K562 (cell line): ENCODE data around the gene MCM7. TPM values are rescaled to one million over a fixed set of nuclear protein-coding genes. Genes with fewer than 3 reads are reported as not detected.

Source experiments
- CAMTA2 ChIP-seq: fragments of 250-450 bp; sonication (Bioruptor Pico); conservative IDR thresholded peaks from 2 replicates; pipeline ENCODE4 v1.5.1; 2022
- E2F5 ChIP-seq: sonication (generic); formaldehyde crosslinking; IDR thresholded peaks from 2 replicates; pipeline ENCODE4 v1.8.0; 2022; ENCODE audit warnings: mild to moderate bottlenecking, missing genetic modification reagents
- ELF1 ChIP-seq: fragments of 200-800 bp; sonication (Bioruptor generic); IDR thresholded peaks from 2 replicates; pipeline ENCODE4 v1.6.1; 2016; ENCODE audit warnings: missing genetic modification characterization, missing compliant biosample characterization
- ETV5 ChIP-seq: sonication (generic); formaldehyde crosslinking; IDR thresholded peaks from 2 replicates; pipeline ENCODE4 v1.4.0; 2020; ENCODE audit warnings: low read depth, mild to moderate bottlenecking, missing genetic modification reagents
- FOS ChIP-seq: IDR thresholded peaks from 3 replicates; pipeline ENCODE4 v1.6.1; 2011; ENCODE audit not compliant: insufficient read length; ENCODE audit errors: extremely low read depth
- FOXK1 ChIP-seq: sonication (generic); formaldehyde crosslinking; IDR thresholded peaks from 2 replicates; pipeline ENCODE4 v1.8.0; 2022; ENCODE audit warnings: missing genetic modification reagents, mild to moderate bottlenecking, borderline replicate concordance
- FOXK2 ChIP-seq, 2 experiments: fragments of 450-650 bp; IDR thresholded peaks in 1 of 2; conservative IDR thresholded peaks in 1 of 2; 2 replicates each; pipeline ENCODE4 v1.6.1; 2016; ENCODE audit warnings: low read depth in 2 of 2, mild to moderate bottlenecking in 1 of 2
- GABPB1 ChIP-seq: sonication (generic); formaldehyde crosslinking; IDR thresholded peaks from 2 replicates; pipeline ENCODE4 v1.8.0; 2022; ENCODE audit warnings: mild to moderate bottlenecking, missing genetic modification reagents
- HOMEZ ChIP-seq: fragments of 250-450 bp; sonication (Bioruptor Pico); IDR thresholded peaks from 2 replicates; pipeline ENCODE4 v1.4.0; 2020; ENCODE audit warnings: mild to moderate bottlenecking, moderate library complexity
- POLR2AphosphoS5 ChIP-seq: IDR thresholded peaks from 2 replicates; pipeline ENCODE4 v1.6.1; 2011; ENCODE audit warnings: mild to moderate bottlenecking, low read depth, low read length, moderate library complexity; ENCODE audit not compliant: control insufficient read depth, insufficient read depth
- PRMT5 ChIP-seq: sonication (generic); formaldehyde crosslinking; IDR thresholded peaks from 2 replicates; pipeline ENCODE4 v1.5.0; 2020; ENCODE audit warnings: missing genetic modification reagents
- SNAPC5 ChIP-seq: fragments of 250-450 bp; sonication (Bioruptor Pico); IDR thresholded peaks from 2 replicates; pipeline ENCODE4 v1.8.0; 2021; ENCODE audit warnings: moderate library complexity, mild to moderate bottlenecking, inconsistent platforms
- SPI1 ChIP-seq: IDR thresholded peaks from 2 replicates; pipeline ENCODE4 v1.6.1; 2011; ENCODE audit warnings: low read depth, low read length, control low read depth, borderline replicate concordance
- TAF7 ChIP-seq: fragments of 450-650 bp; IDR thresholded peaks from 2 replicates; pipeline ENCODE4 v1.6.1; 2016; ENCODE audit warnings: missing genetic modification characterization, missing compliant biosample characterization
- TAL1 ChIP-seq: fragments of 450-650 bp; IDR thresholded peaks from 2 replicates; pipeline ENCODE4 v1.6.1; 2016; ENCODE audit warnings: mild to moderate bottlenecking
- TARDBP ChIP-seq: fragments of 450-650 bp; IDR thresholded peaks from 2 replicates; pipeline ENCODE4 v1.6.1; 2016
- USF2 ChIP-seq: sonication (generic); formaldehyde crosslinking; IDR thresholded peaks from 2 replicates; pipeline ENCODE4 v1.5.0; 2020; ENCODE audit warnings: missing genetic modification reagents
- WHSC1 ChIP-seq: IDR thresholded peaks from one replicate; pipeline ENCODE4 v1.6.1; 2012; ENCODE audit warnings: low read length, control low read depth, inconsistent platforms
- ZBTB12 ChIP-seq: fragments of 250-450 bp; sonication (Bioruptor Pico); IDR thresholded peaks from 2 replicates; pipeline ENCODE4 v1.4.0; 2020
- ZKSCAN1 ChIP-seq: fragments of 150-350 bp; IDR thresholded peaks from 2 replicates; pipeline ENCODE4 v1.6.1; 2016; ENCODE audit warnings: low read depth, low read length
- ZNF24 ChIP-seq: fragments of 450-650 bp; IDR thresholded peaks from 2 replicates; pipeline ENCODE4 v1.6.1; 2016
- ZNF639 ChIP-seq, 2 experiments: fragments of 200-800 bp in 1 of 2; sonication (Bioruptor generic) in 1 of 2; sonication (generic) in 1 of 2; formaldehyde crosslinking in 1 of 2; IDR thresholded peaks in 1 of 2; conservative IDR thresholded peaks in 1 of 2; 2 replicates each; pipeline versions ENCODE4 v1.5.0 to v1.6.1; 2016 to 2020; ENCODE audit warnings: missing compliant biosample characterization in 1 of 2, missing genetic modification characterization in 1 of 2, missing genetic modification reagents in 1 of 2
- ZZZ3 ChIP-seq: fragments of 450-650 bp; IDR thresholded peaks from 2 replicates; pipeline ENCODE4 v1.6.1; 2016; ENCODE audit warnings: antibody characterized with exemption, mild to moderate bottlenecking, moderate library complexity
- polyA plus RNA-seq, 8 experiments: library from polyadenylated mRNA; depleted of rRNA in 4 of 8; stranded (reverse) in 5 of 8; unstranded in 3 of 8; fragments of >200 nt; fragmentation: Nextera tagmentation in 2 of 8; fragmentation: Illumina TruSeq in 1 of 8; extraction: Ambion mirVana in 2 of 8; extraction: Trizol in 1 of 8; gene quantifications; 2 replicates each; pipeline versions ENCODE4 v1.2.1 to v1.2.3, GENCODE V29; 2011 to 2014; ENCODE audit warnings: inconsistent platforms in 1 of 8, missing spikeins in 1 of 8
- total RNA-seq, 7 experiments: library from RNA; depleted of rRNA in 6 of 7; stranded (reverse); fragments of >200 nt in 6 of 7; fragmentation: Illumina TruSeq in 2 of 7; extraction: Trizol in 2 of 7; gene quantifications; 2 replicates each; pipeline versions ENCODE4 v1.2.1 to v1.2.3, GENCODE V29; 2011 to 2021; ENCODE audit warnings: low replicate concordance in 1 of 7

MCM7 gene
- total and polyA plus RNA-seq, 9 of the 15 experiments (the other 6 are each of a cell fraction or from before 2014, with no cell fraction given): 329 to 856 (median 437) TPM

- TF ChIP-seq TARDBP: 0 out of 2 replicates have a peak, but pooled peaks have one; percentile 35
- TF ChIP-seq ZNF639 (CRISPR knock-in tag; conservative IDR thresholded peaks at IDR 0.05 in 1 of 2, IDR thresholded peaks at IDR 0.05 in 1 of 2): peak in 1 of 2 experiments; percentile 93; a peak in 1 of 4 replicates
- TF ChIP-seq TAF7 (tag): peak; percentile 26; the same call in 1 of the 2 replicates
- TF ChIP-seq FOXK2 (conservative IDR thresholded peaks at IDR 0.05 in 1 of 2, IDR thresholded peaks at IDR 0.05 in 1 of 2; ENCODE audit: low read depth in 2 of 2): peak; percentile 99 to 100
- 0 out of 2 replicates have a peak, but pooled peaks have one; percentile 41 for TF ChIP-seq CAMTA2 (CRISPR knock-in tag)
- TF ChIP-seq HOMEZ (CRISPR knock-in tag): no peak
- TF ChIP-seq TAL1: 0 out of 2 replicates have a peak, but pooled peaks have one; percentile 7
- 0 out of 2 replicates have a peak, but pooled peaks have one; percentile 54 for TF ChIP-seq FOXK1 (CRISPR knock-in tag)
- no peak for TF ChIP-seq WHSC1
- peak; percentile 71 for TF ChIP-seq ZKSCAN1
- peak; percentile 79 for TF ChIP-seq ZBTB12 (CRISPR knock-in tag)
- peak; percentile 91 for TF ChIP-seq SPI1
- no peak for TF ChIP-seq SNAPC5 (CRISPR knock-in tag)
- peak; percentile 84 for TF ChIP-seq ZZZ3
- 0 out of 2 replicates have a peak, but pooled peaks have one; percentile 44 for TF ChIP-seq E2F5 (CRISPR knock-in tag)
- peak; percentile 25 for TF ChIP-seq FOS
- TF ChIP-seq PRMT5 (CRISPR knock-in tag): peak; percentile 47; the same call in 1 of the 2 replicates
- peak; percentile 95 for TF ChIP-seq ELF1 (tag)
- peak; percentile 27; the same call in 1 of the 2 replicates for TF ChIP-seq USF2 (CRISPR knock-in tag)
- TF ChIP-seq GABPB1: peak; percentile 96
- 0 out of 2 replicates have a peak, but pooled peaks have one; percentile 59 for TF ChIP-seq ZNF24
- peak; percentile 57 for TF ChIP-seq POLR2AphosphoS5
- TF ChIP-seq ETV5 (CRISPR knock-in tag): peak; percentile 96
Measured at GRCh38 chr7:100100420-100101015, 679 bp downstream of the MCM7 start (continued).
